ENCODE measurements around the gene GSN. TPM values are rescaled to one million over a fixed set of nuclear protein-coding genes. Genes with fewer than 3 reads are reported as not detected.

GSN gene
- total RNA-seq, 1 donor from 2014 or later, result 291 TPM

- DNase-seq (ENCODE audit: low spot score), result no peak
- no peak overlapping the region for H3K4me3 Mint-ChIP-seq (ENCODE audit: unreplicated experiment)
- H3K27ac Mint-ChIP-seq (ENCODE audit: unreplicated experiment), result peak overlapping the region; percentile 73
- TF ChIP-seq, protein P1, sequence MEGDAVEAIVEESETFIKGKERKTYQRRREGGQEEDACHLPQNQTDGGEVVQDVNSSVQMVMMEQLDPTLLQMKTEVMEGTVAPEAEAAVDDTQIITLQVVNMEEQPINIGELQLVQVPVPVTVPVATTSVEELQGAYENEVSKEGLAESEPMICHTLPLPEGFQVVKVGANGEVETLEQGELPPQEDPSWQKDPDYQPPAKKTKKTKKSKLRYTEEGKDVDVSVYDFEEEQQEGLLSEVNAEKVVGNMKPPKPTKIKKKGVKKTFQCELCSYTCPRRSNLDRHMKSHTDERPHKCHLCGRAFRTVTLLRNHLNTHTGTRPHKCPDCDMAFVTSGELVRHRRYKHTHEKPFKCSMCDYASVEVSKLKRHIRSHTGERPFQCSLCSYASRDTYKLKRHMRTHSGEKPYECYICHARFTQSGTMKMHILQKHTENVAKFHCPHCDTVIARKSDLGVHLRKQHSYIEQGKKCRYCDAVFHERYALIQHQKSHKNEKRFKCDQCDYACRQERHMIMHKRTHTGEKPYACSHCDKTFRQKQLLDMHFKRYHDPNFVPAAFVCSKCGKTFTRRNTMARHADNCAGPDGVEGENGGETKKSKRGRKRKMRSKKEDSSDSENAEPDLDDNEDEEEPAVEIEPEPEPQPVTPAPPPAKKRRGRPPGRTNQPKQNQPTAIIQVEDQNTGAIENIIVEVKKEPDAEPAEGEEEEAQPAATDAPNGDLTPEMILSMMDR (IDR thresholded peaks at IDR 0.05), result no peak
- H3K9me3 Mint-ChIP-seq (ENCODE audit: low read depth), result peaks cover 5% of the 10 kb centered on the region
- H3K27me3 Mint-ChIP-seq (ENCODE audit: low read depth), result no peaks in the 10 kb centered on the region
- no peaks in the 10 kb centered on the region for H3K36me3 Mint-ChIP-seq (ENCODE audit: low read depth)
- H3K4me1 Mint-ChIP-seq (ENCODE audit: low read depth), result peaks cover 84% of the 10 kb centered on the region
Observed at GRCh38 chr9:121363622-121363961, 95.6 kb downstream of the GSN start.

- Mint-ChIP-seq H3K27me3 (ENCODE audit: low read depth) (no peaks in the 10 kb centered on the region), H3K4me1 (ENCODE audit: low read depth) (peaks cover 84% of the 10 kb centered on the region), H3K27ac (ENCODE audit: unreplicated experiment) (peak overlapping the region; percentile 73), H3K36me3 (ENCODE audit: low read depth) (no peaks in the 10 kb centered on the region), H3K9me3 (ENCODE audit: low read depth) (peaks cover 5% of the 10 kb centered on the region), H3K4me3 (ENCODE audit: unreplicated experiment) (no peak overlapping the region)
- TF ChIP-seq, protein P1 (IDR thresholded peaks at IDR 0.05), result no peak
- no peak for DNase-seq (ENCODE audit: low spot score)
Observed at GRCh38 chr9:121364077-121364476, 96.1 kb downstream of the GSN start.

- Mint-ChIP-seq H3K27ac (ENCODE audit: unreplicated experiment) (no peak overlapping the region), H3K36me3 (ENCODE audit: low read depth) (no peaks in the 10 kb centered on the region), H3K4me1 (ENCODE audit: low read depth) (peaks cover 82% of the 10 kb centered on the region), H3K4me3 (ENCODE audit: unreplicated experiment) (no peak overlapping the region), H3K9me3 (ENCODE audit: low read depth) (peaks cover 3% of the 10 kb centered on the region), H3K27me3 (ENCODE audit: low read depth) (no peaks in the 10 kb centered on the region)
- DNase-seq (ENCODE audit: low spot score), result no peak
- TF ChIP-seq, protein P1 (IDR thresholded peaks at IDR 0.05), result no peak
Observed at GRCh38 chr9:121364886-121365285, 96.9 kb downstream of the GSN start.

DNA sequence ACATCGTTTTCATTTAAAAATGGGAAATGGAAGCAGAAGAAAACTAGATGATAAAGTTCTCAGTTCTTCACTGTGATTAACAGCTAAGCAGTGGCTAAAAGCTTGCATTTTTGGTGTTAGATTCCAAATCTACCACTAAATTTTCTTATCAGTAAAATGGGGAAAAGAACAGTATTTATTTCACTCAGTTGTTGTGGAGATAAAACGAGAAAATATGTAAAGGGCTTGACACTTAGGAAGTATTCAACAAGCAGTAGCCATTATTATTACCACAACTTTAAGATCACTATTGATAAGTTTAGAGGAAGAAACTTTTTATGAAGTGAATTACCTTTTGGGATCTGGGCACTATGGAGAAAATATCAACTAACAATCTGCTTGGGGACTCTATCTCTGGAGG lies 97.6 kb downstream of the GSN start:
- no peaks in the 10 kb centered on the region for H3K27me3 Mint-ChIP-seq (ENCODE audit: low read depth)
- H3K36me3 Mint-ChIP-seq (ENCODE audit: low read depth), result no peaks in the 10 kb centered on the region
- H3K27ac Mint-ChIP-seq (ENCODE audit: unreplicated experiment), result no peak overlapping the region
- H3K4me1 Mint-ChIP-seq (ENCODE audit: low read depth), result peaks cover 82% of the 10 kb centered on the region
- DNase-seq (ENCODE audit: low spot score), result no peak
- TF ChIP-seq, protein P1 (IDR thresholded peaks at IDR 0.05), result no peak
- H3K4me3 Mint-ChIP-seq (ENCODE audit: unreplicated experiment), result no peak overlapping the region
- no peaks in the 10 kb centered on the region for H3K9me3 Mint-ChIP-seq (ENCODE audit: low read depth)

- Mint-ChIP-seq H3K4me1 (ENCODE audit: low read depth) (peaks cover 72% of the 10 kb centered on the region), H3K27me3 (ENCODE audit: low read depth) (no peaks in the 10 kb centered on the region), H3K27ac (ENCODE audit: unreplicated experiment) (no peak overlapping the region), H3K9me3 (ENCODE audit: low read depth) (no peaks in the 10 kb centered on the region), H3K4me3 (ENCODE audit: unreplicated experiment) (no peak overlapping the region), H3K36me3 (ENCODE audit: low read depth) (no peaks in the 10 kb centered on the region)
- DNase-seq (ENCODE audit: low spot score), result no peak
- TF ChIP-seq, protein P1 (IDR thresholded peaks at IDR 0.05), result no peak
Observed at GRCh38 chr9:121366611-121367192, 98.7 kb downstream of the GSN start.

Measured in chondrocyte (in vitro differentiated cells).